Hematopoietic multipotent progenitor cell treated with erythropoietin and hydrocortisone succinate and interleukin-3 and kit ligand, for 15 days (in vitro differentiated cells): ENCODE data around the gene C6orf47.

ENCODE experiments used
- DNase-seq: peaks from one replicate; pipeline ENCODE4 v3.0.0-alpha.2; 2015; ENCODE audit warnings: low spot score

The C6orf47 gene

GRCh38 chr6:31614684-31615578 lies 45.6 kb downstream of the C6orf47 start, which contains the start of gene AIF1:
Gene AIF1, plus strand, starts transcription at chr6:31615234. Its CDS starts 96 bp downstream, at chr6:31615330.
- DNase-seq: no peak

- no peak for DNase-seq
Observed at GRCh38 chr6:31614075-31614619, 46.4 kb downstream of the C6orf47 start.

- no peak for DNase-seq
Observed at GRCh38 chr6:31610968-31611367, 49.6 kb downstream of the C6orf47 start.

GRCh38 chr6:31609519-31610406 lies 50.8 kb downstream of the C6orf47 start:
- no peak for DNase-seq
